ENCODE results near the gene GALNT4.

GRCh38 chr12:89494411-89495231 is 30.0 kb downstream of the GALNT4 start:
- TF ChIP-seq CTCF (IDR thresholded peaks at IDR 0.05), result no peak
- no peak for TF ChIP-seq POLR2A (IDR thresholded peaks at IDR 0.05; ENCODE audit: low read depth)
- no peak for TF ChIP-seq EP300 (IDR thresholded peaks at IDR 0.05)

All from esophagus muscularis mucosa (tissue), 4 donors.